Measurements from ENCODE around the gene MEIS3.

The MEIS3 gene

GRCh38 chr19:47419030-47419783 is at the start of gene MEIS3:
Gene MEIS3 (minus strand): TSS chr19:47419527. CDS start chr19:47419081, 446 bp downstream.
- DNase-seq: no peak

GRCh38 chr19:47467914-47468313 is 48.6 kb upstream of the MEIS3 start:
- no peak for DNase-seq

- no peak for DNase-seq
These were observed 46.6 kb upstream of the MEIS3 start for GRCh38 chr19:47465957-47466356.

- DNase-seq: no peak
These were observed 45.5 kb upstream of the MEIS3 start for GRCh38 chr19:47464675-47465419.

GRCh38 chr19:47461876-47462275 is 42.5 kb upstream of the MEIS3 start:
- no peak for DNase-seq

- no peak for DNase-seq
These were observed 40.1 kb upstream of the MEIS3 start for GRCh38 chr19:47459477-47459876.

- no peak for DNase-seq
These were observed 39.3 kb upstream of the MEIS3 start for GRCh38 chr19:47458672-47459071.

- no peak for DNase-seq
These were observed 37.6 kb upstream of the MEIS3 start for GRCh38 chr19:47456721-47457474.

GRCh38 chr19:47450478-47450877 is 31.2 kb upstream of the MEIS3 start:
- no peak for DNase-seq

- DNase-seq: no peak
These were observed 29.0 kb upstream of the MEIS3 start for GRCh38 chr19:47448360-47448727.

- DNase-seq: peak; percentile 41
These were observed 28.4 kb upstream of the MEIS3 start for GRCh38 chr19:47447470-47448359.

- no peak for DNase-seq
These were observed 27.5 kb upstream of the MEIS3 start for GRCh38 chr19:47446534-47447469.

GRCh38 chr19:47445937-47446402 is 26.6 kb upstream of the MEIS3 start:
- DNase-seq: no peak

- DNase-seq: no peak
These were observed 26.2 kb upstream of the MEIS3 start for GRCh38 chr19:47445527-47445926.

GRCh38 chr19:47444388-47444821 is 25.1 kb upstream of the MEIS3 start:
- no peak for DNase-seq

- DNase-seq: no peak
These were observed 24.0 kb upstream of the MEIS3 start for GRCh38 chr19:47443331-47443730.

GRCh38 chr19:47438793-47439220 is 19.5 kb upstream of the MEIS3 start:
- no peak for DNase-seq

- no peak for DNase-seq
These were observed 18.2 kb upstream of the MEIS3 start for GRCh38 chr19:47437500-47437899.

- DNase-seq: no peak
These were observed 17.5 kb upstream of the MEIS3 start for GRCh38 chr19:47436712-47437401.

GRCh38 chr19:47435883-47436417 is 16.6 kb upstream of the MEIS3 start:
- no peak for DNase-seq

Measured in left hindlimb (tissue), 1 donor.